GM18517 (cell line): ENCODE measurements around the gene AMHR2.

Experiments
- ATAC-seq: cut with Tn5 transposase; IDR thresholded peaks from one replicate; pipeline ENCODE4 v1.9.1; 2021; ENCODE audit warnings: mild to moderate bottlenecking, moderate library complexity; ENCODE audit not compliant: unreplicated experiment

AMHR2 gene

GRCh38 chr12:53452159-53453077 is 28.8 kb downstream of the AMHR2 start:
- ATAC-seq: no peak

- no peak for ATAC-seq
Observed at GRCh38 chr12:53453953-53454640, 30.4 kb downstream of the AMHR2 start.

- ATAC-seq: no peak
Observed at GRCh38 chr12:53454707-53455106, 31.1 kb downstream of the AMHR2 start.

GRCh38 chr12:53456654-53457366 is 33.2 kb downstream of the AMHR2 start:
- ATAC-seq: no peak

- no peak for ATAC-seq
Observed at GRCh38 chr12:53459097-53459496, 35.4 kb downstream of the AMHR2 start.

- ATAC-seq: no peak
Observed at GRCh38 chr12:53461059-53461458, 37.4 kb downstream of the AMHR2 start.

GRCh38 chr12:53461591-53461990 is 37.9 kb downstream of the AMHR2 start:
- ATAC-seq: no peak

GRCh38 chr12:53462935-53463334 is 39.3 kb downstream of the AMHR2 start:
- no peak for ATAC-seq

- no peak for ATAC-seq
Observed at GRCh38 chr12:53463802-53464560, 40.3 kb downstream of the AMHR2 start.

- ATAC-seq: no peak
Observed at GRCh38 chr12:53464685-53465418, 41.2 kb downstream of the AMHR2 start.

GRCh38 chr12:53465679-53466078 is 42.0 kb downstream of the AMHR2 start:
- ATAC-seq: no peak

GRCh38 chr12:53466640-53467039 is 43.0 kb downstream of the AMHR2 start:
- no peak for ATAC-seq

- no peak for ATAC-seq
Observed at GRCh38 chr12:53467082-53467481, 43.4 kb downstream of the AMHR2 start.

GRCh38 chr12:53467880-53468279 is 44.2 kb downstream of the AMHR2 start:
- no peak for ATAC-seq

GRCh38 chr12:53468282-53468681 is 44.6 kb downstream of the AMHR2 start:
- ATAC-seq: no peak

GRCh38 chr12:53472056-53472582 is 48.5 kb downstream of the AMHR2 start:
- ATAC-seq: no peak

GRCh38 chr12:53474077-53474476 is 50.4 kb downstream of the AMHR2 start:
- ATAC-seq: no peak

GRCh38 chr12:53474819-53475218 is 51.2 kb downstream of the AMHR2 start:
- ATAC-seq: no peak

GRCh38 chr12:53476769-53477209 is 53.1 kb downstream of the AMHR2 start:
- ATAC-seq: no peak

- ATAC-seq: no peak
Observed at GRCh38 chr12:53478865-53479264, 55.2 kb downstream of the AMHR2 start.
